Astrocyte (in vitro differentiated cells and primary cell): Measurements from ENCODE around the gene TMEM47. TPM values are rescaled to one million over a fixed set of nuclear protein-coding genes. Genes with fewer than 3 reads are reported as not detected.

Source experiments
- DNase-seq: peaks from one replicate; pipeline ENCODE4 v3.0.0-alpha.2; 2010; ENCODE audit warnings: low read depth
- FAIRE-seq: peaks from 2 replicates; lab custom pipeline; 2011; peaks lifted over from hg19 to GRCh38; lab: Jason Lieb, UNC
- H2AFZ ChIP-seq: 2 replicates; pipeline ENCODE4 v1.6.0; 2012; ENCODE audit warnings: low read depth, low read length, inconsistent platforms
- H3K27ac ChIP-seq: 2 replicates; pipeline ENCODE4 v1.5.1; 2011; ENCODE audit warnings: low read depth, low read length, inconsistent platforms
- H3K27me3 ChIP-seq: 2 replicates; pipeline ENCODE4 v1.6.0; 2011; ENCODE audit warnings: low read length, inconsistent platforms; ENCODE audit not compliant: insufficient read depth
- H3K36me3 ChIP-seq: 2 replicates; pipeline ENCODE4 v1.5.1; 2011; ENCODE audit warnings: low read length, inconsistent platforms; ENCODE audit not compliant: insufficient read depth
- H3K4me1 ChIP-seq: 2 replicates; pipeline ENCODE4 v1.5.1; 2011; ENCODE audit warnings: low read length, inconsistent platforms; ENCODE audit not compliant: insufficient read depth
- H3K4me2 ChIP-seq: 2 replicates; pipeline ENCODE4 v1.6.0; 2012; ENCODE audit warnings: low read length, inconsistent platforms
- H3K4me3 ChIP-seq: 2 replicates; pipeline ENCODE4 v1.5.1; 2011; ENCODE audit warnings: low read depth, mild to moderate bottlenecking, low read length, inconsistent platforms; ENCODE audit not compliant: insufficient read depth
- H3K79me2 ChIP-seq: 2 replicates; pipeline ENCODE4 v1.6.0; 2012; ENCODE audit warnings: mild to moderate bottlenecking, low read length, inconsistent platforms; ENCODE audit not compliant: insufficient read depth
- H3K9ac ChIP-seq: 2 replicates; pipeline ENCODE4 v1.6.0; 2012; ENCODE audit warnings: mild to moderate bottlenecking, low read length, inconsistent platforms
- H3K9me3 ChIP-seq: 2 replicates; pipeline ENCODE4 v1.5.1; 2012; ENCODE audit warnings: low read depth, mild to moderate bottlenecking, low read length, inconsistent platforms; ENCODE audit not compliant: insufficient read depth
- H4K20me1 ChIP-seq: 2 replicates; pipeline ENCODE4 v1.6.0; 2012; ENCODE audit warnings: low read length, inconsistent platforms; ENCODE audit not compliant: insufficient read depth
- H3K27ac Mint-ChIP-seq: one replicate; pipeline ENCODE4 v1.8.0; 2021; ENCODE audit warnings: mild to moderate bottlenecking, mixed read lengths; ENCODE audit not compliant: unreplicated experiment
- H3K27me3 Mint-ChIP-seq: one replicate; pipeline ENCODE4 v1.8.0; 2021; ENCODE audit warnings: low read depth, mixed read lengths; ENCODE audit not compliant: unreplicated experiment
- H3K36me3 Mint-ChIP-seq: one replicate; pipeline ENCODE4 v1.8.0; 2021; ENCODE audit warnings: low read depth, mixed read lengths; ENCODE audit not compliant: unreplicated experiment
- H3K4me1 Mint-ChIP-seq: one replicate; pipeline ENCODE4 v1.8.0; 2021; ENCODE audit warnings: low read depth, mixed read lengths; ENCODE audit not compliant: unreplicated experiment
- H3K4me3 Mint-ChIP-seq: one replicate; pipeline ENCODE4 v1.8.0; 2021; ENCODE audit warnings: mild to moderate bottlenecking, moderate library complexity, mixed read lengths; ENCODE audit not compliant: unreplicated experiment
- H3K9me3 Mint-ChIP-seq: one replicate; pipeline ENCODE4 v1.8.0; 2021; ENCODE audit warnings: mild to moderate bottlenecking, mixed read lengths; ENCODE audit not compliant: unreplicated experiment
- CTCF ChIP-seq: IDR thresholded peaks from 2 replicates; pipeline ENCODE4 v1.5.1; 2011; ENCODE audit warnings: low read depth, mild to moderate bottlenecking, inconsistent platforms, low read length, moderate library complexity; ENCODE audit not compliant: insufficient read depth
- EZH2 ChIP-seq: IDR thresholded peaks from 2 replicates; pipeline ENCODE4 v1.6.1; 2012; ENCODE audit warnings: mild to moderate bottlenecking, low read length, inconsistent platforms; ENCODE audit not compliant: insufficient read depth
- total RNA-seq: library from RNA; stranded (reverse); gene quantifications from 2 replicates; pipeline ENCODE4 v1.2.1, GENCODE V29; 2021

The TMEM47 gene
- total RNA-seq, 1 donor from 2014 or later = 40.3 TPM

- no peaks in the 10 kb centered on the region for H3K9me3 Mint-ChIP-seq
- FAIRE-seq = no peak
These were observed 70.1 kb downstream of the TMEM47 start for GRCh38 chrX:34586936-34587335.

DNA sequence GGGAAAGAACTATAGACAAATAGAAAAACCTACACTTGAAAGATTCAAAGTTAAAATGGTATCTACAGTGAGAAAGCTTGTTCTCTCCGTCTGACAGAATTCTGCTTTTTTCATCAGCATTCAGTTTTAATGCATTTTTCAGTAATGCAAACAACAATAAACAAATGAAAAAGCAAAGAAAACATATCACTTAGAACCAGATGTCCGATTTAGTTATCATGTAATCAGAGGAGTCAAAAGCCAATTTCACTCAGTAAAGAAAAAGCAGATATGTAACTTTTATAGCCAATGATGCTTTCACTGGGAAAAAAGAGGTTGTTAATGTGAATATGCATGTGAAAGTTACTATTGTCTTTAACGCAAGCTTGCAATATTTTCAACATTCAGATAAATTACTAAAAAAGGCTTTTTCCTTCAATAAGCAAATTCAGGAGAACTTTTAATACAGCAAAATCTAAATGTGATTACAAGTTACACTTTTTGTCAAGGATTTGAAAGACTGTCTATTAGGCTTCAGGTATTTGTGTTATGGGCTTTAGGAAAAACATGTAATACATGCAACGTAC lies 70.7 kb downstream of the TMEM47 start:
- Histone ChIP-seq H3K9me3 (no peaks in the 10 kb centered on the region), H3K4me2 (peak overlapping the region; percentile 22), H3K4me3 (no peak overlapping the region), H4K20me1 (no peaks in the 10 kb centered on the region), H3K9ac (no peak overlapping the region), H3K36me3 (no peaks in the 10 kb centered on the region), H3K4me1 (no peaks in the 10 kb centered on the region), H3K27ac (no peak overlapping the region), H3K27me3 (no peaks in the 10 kb centered on the region), H2AFZ (no peak overlapping the region), H3K79me2 (no peaks in the 10 kb centered on the region)
- no peak overlapping the region for H3K27ac Mint-ChIP-seq
- no peaks in the 10 kb centered on the region for H3K4me1 Mint-ChIP-seq
- FAIRE-seq (peak; percentile 89), DNase-seq (no peak)
- H3K9me3 Mint-ChIP-seq = no peaks in the 10 kb centered on the region
- no peaks in the 10 kb centered on the region for H3K27me3 Mint-ChIP-seq
- TF ChIP-seq EZH2 (no peak), CTCF (no peak)
- no peaks in the 10 kb centered on the region for H3K36me3 Mint-ChIP-seq
- no peak overlapping the region for H3K4me3 Mint-ChIP-seq

More at GRCh38 chrX:34586936-34587335, 70.1 kb downstream of the TMEM47 start:
- H4K20me1 ChIP-seq = no peaks in the 10 kb centered on the region
- H2AFZ ChIP-seq = no peak overlapping the region
- H3K9ac ChIP-seq = no peak overlapping the region
- peak overlapping the region; percentile 22 for H3K4me2 ChIP-seq
- no peak for TF ChIP-seq EZH2
- H3K27me3 Mint-ChIP-seq = no peaks in the 10 kb centered on the region
- H3K4me1 Mint-ChIP-seq = no peaks in the 10 kb centered on the region
- H3K27ac Mint-ChIP-seq = no peak overlapping the region
- H3K79me2 ChIP-seq = no peaks in the 10 kb centered on the region
- H3K36me3 ChIP-seq = no peaks in the 10 kb centered on the region
- H3K27ac ChIP-seq = no peak overlapping the region
- no peaks in the 10 kb centered on the region for H3K27me3 ChIP-seq
- H3K9me3 ChIP-seq = no peaks in the 10 kb centered on the region
- H3K4me3 Mint-ChIP-seq = no peak overlapping the region
- H3K36me3 Mint-ChIP-seq = no peaks in the 10 kb centered on the region
- no peaks in the 10 kb centered on the region for H3K4me1 ChIP-seq
- no peak for DNase-seq
- H3K4me3 ChIP-seq = no peak overlapping the region

GRCh38 chrX:34585561-34585960 lies 71.5 kb downstream of the TMEM47 start:
- Mint-ChIP-seq H3K27ac (no peak overlapping the region), H3K27me3 (no peaks in the 10 kb centered on the region), H3K4me3 (no peak overlapping the region), H3K4me1 (no peaks in the 10 kb centered on the region), H3K9me3 (no peaks in the 10 kb centered on the region), H3K36me3 (no peaks in the 10 kb centered on the region)
- no peak for TF ChIP-seq CTCF
- no peak for TF ChIP-seq EZH2
- Histone ChIP-seq H3K9ac (no peak overlapping the region), H3K4me1 (no peaks in the 10 kb centered on the region), H3K79me2 (no peaks in the 10 kb centered on the region), H3K9me3 (no peaks in the 10 kb centered on the region), H2AFZ (no peak overlapping the region), H3K27me3 (no peaks in the 10 kb centered on the region), H4K20me1 (no peaks in the 10 kb centered on the region), H3K4me3 (peak overlapping the region; percentile 23), H3K4me2 (peak overlapping the region; percentile 37), H3K27ac (no peak overlapping the region), H3K36me3 (no peaks in the 10 kb centered on the region)
- FAIRE-seq (no peak), DNase-seq (no peak)
